SK-N-SH (cell line): ENCODE measurements around the gene MAX. TPM values are rescaled to one million over a fixed set of nuclear protein-coding genes. Genes with fewer than 3 reads are reported as not detected.

Experiments
- CTCF ChIA-PET: fragments of 300-600, 350-600 bp; formaldehyde crosslinking; extraction: SDS; loops from one replicate; lab custom pipeline; 2021; lab: Yijun Ruan, JAX
- POLR2A ChIA-PET: fragments of 350-600 bp; sonication (Branson Sonifier 250); formaldehyde crosslinking; extraction: SDS; loops from one replicate; lab custom pipeline; 2020; ENCODE audit warnings: antibody characterized with exemption, inconsistent platforms; lab: Yijun Ruan, JAX
- DNase-seq: peaks from one replicate; pipeline ENCODE4 v3.0.0; 2012
- H2AFZ ChIP-seq: fragments of 200-600 bp; sonication (generic); 2 replicates; pipeline ENCODE4 v1.8.1; 2016; ENCODE audit warnings: antibody characterized with exemption, mild to moderate bottlenecking, low read depth
- H3F3A ChIP-seq: fragments of 200-600 bp; sonication (generic); replicated peaks from 2 replicates; pipeline ENCODE3; 2016; ENCODE audit warnings: antibody characterized with exemption, mild to moderate bottlenecking; ENCODE audit not compliant: insufficient read depth
- H3K27ac ChIP-seq, 2 experiments: fragments of 200-500 bp in 1 of 2; fragments of 200-600 bp in 1 of 2; sonication (Bioruptor generic) in 1 of 2; sonication (generic), shearing (Covaris generic) in 1 of 2; 2 replicates each; pipeline versions ENCODE4 v1.5.1 to v1.6.1; 2014 to 2016; ENCODE audit warnings: low read depth in 2 of 2, inconsistent platforms in 1 of 2, low read length in 1 of 2, mild to moderate bottlenecking in 1 of 2, mixed read lengths in 1 of 2
- H3K27me3 ChIP-seq: fragments of 200-600 bp; sonication (generic), shearing (Covaris generic); 2 replicates; pipeline ENCODE4 v1.6.1; 2016; ENCODE audit warnings: mixed run types; ENCODE audit not compliant: insufficient read depth
- H3K36me3 ChIP-seq, 2 experiments: fragments of 200-500 bp in 1 of 2; fragments of 200-600 bp in 1 of 2; sonication (Bioruptor generic) in 1 of 2; sonication (generic) in 1 of 2; replicated peaks in 1 of 2; 2 replicates each; pipeline versions ENCODE3 to v1.5.1; 2014 to 2016; ENCODE audit warnings: low read length in 1 of 2, mild to moderate bottlenecking in 1 of 2; ENCODE audit not compliant: insufficient read depth in 2 of 2, control insufficient read depth in 1 of 2
- H3K4me1 ChIP-seq, 2 experiments: fragments of 200-500 bp in 1 of 2; fragments of 200-600 bp in 1 of 2; sonication (Bioruptor generic) in 1 of 2; sonication (generic), shearing (Covaris generic) in 1 of 2; 2 replicates each; pipeline versions ENCODE4 v1.5.1 to v1.6.1; 2014 to 2016; ENCODE audit warnings: low read depth in 1 of 2, low read length in 1 of 2, mixed run types in 1 of 2; ENCODE audit not compliant: insufficient read depth in 2 of 2, control insufficient read depth in 1 of 2
- H3K4me2 ChIP-seq: fragments of 200-600 bp; sonication (generic), shearing (Covaris generic); 2 replicates; pipeline ENCODE4 v1.6.1; 2017; ENCODE audit warnings: mixed run types
- H3K4me3 ChIP-seq, 2 experiments: fragments of 200-500 bp in 1 of 2; fragments of 200-600 bp in 1 of 2; sonication (Bioruptor generic) in 1 of 2; sonication (generic), shearing (Covaris generic) in 1 of 2; 2 replicates each; pipeline versions ENCODE4 v1.5.1 to v1.8.1; 2014 to 2016; ENCODE audit warnings: low read depth in 2 of 2, inconsistent platforms in 1 of 2, low read length in 1 of 2, mild to moderate bottlenecking in 1 of 2, mixed read lengths in 1 of 2, moderate library complexity in 1 of 2
- H3K79me2 ChIP-seq: fragments of 200-600 bp; sonication (generic); 2 replicates; pipeline ENCODE4 v1.8.1; 2017; ENCODE audit warnings: mild to moderate bottlenecking; ENCODE audit not compliant: insufficient read depth
- H3K9ac ChIP-seq: fragments of 200-600 bp; sonication (generic); 2 replicates; pipeline ENCODE4 v1.6.1; 2017; ENCODE audit warnings: mixed run types
- H3K9me2 ChIP-seq: fragments of 200-600 bp; sonication (generic); 2 replicates; pipeline ENCODE4 v1.6.1; 2017; ENCODE audit warnings: mixed run types
- H3K9me3 ChIP-seq: fragments of 200-600 bp; sonication (generic); 2 replicates; pipeline ENCODE4 v1.6.1; 2017; ENCODE audit warnings: mixed run types, mild to moderate bottlenecking, moderate library complexity
- H4K20me1 ChIP-seq: fragments of 200-600 bp; sonication (generic); 2 replicates; pipeline ENCODE4 v1.6.1; 2017; ENCODE audit warnings: mild to moderate bottlenecking, mixed run types; ENCODE audit not compliant: insufficient read depth
- CTCF ChIP-seq: fragments of 200-600 bp; sonication (generic); IDR thresholded peaks from 2 replicates; pipeline ENCODE4 v1.6.1; 2017; ENCODE audit warnings: antibody characterized with exemption, mild to moderate bottlenecking, moderate library complexity
- FOXJ3 ChIP-seq: sonication (generic); formaldehyde crosslinking; IDR thresholded peaks from 2 replicates; pipeline ENCODE4 v1.5.1; 2020; ENCODE audit warnings: mild to moderate bottlenecking, missing genetic modification reagents
- GABPA ChIP-seq: IDR thresholded peaks from 2 replicates; pipeline ENCODE4 v1.4.0; 2012; ENCODE audit warnings: low read depth, mild to moderate bottlenecking
- JUND ChIP-seq: IDR thresholded peaks from 2 replicates; pipeline ENCODE4 v1.4.0; 2012
- NRF1 ChIP-seq: IDR thresholded peaks from 2 replicates; pipeline ENCODE4 v1.6.1; 2012; ENCODE audit warnings: low read depth, mild to moderate bottlenecking, low read length
- PBX3 ChIP-seq: IDR thresholded peaks from 2 replicates; pipeline ENCODE4; 2012
- RAD21 ChIP-seq: IDR thresholded peaks from 2 replicates; pipeline ENCODE4 v1.6.1; 2012; ENCODE audit warnings: mild to moderate bottlenecking, low read length
- RCOR1 ChIP-seq: fragments of 150-350 bp; IDR thresholded peaks from 2 replicates; pipeline ENCODE4 v1.6.1; 2017; ENCODE audit warnings: antibody characterized with exemption, low read length
- RFX5 ChIP-seq: IDR thresholded peaks from 2 replicates; pipeline ENCODE4 v1.6.1; 2012; ENCODE audit warnings: mild to moderate bottlenecking, improper control_type of control experiment, low read length
- RXRA ChIP-seq: IDR thresholded peaks from 2 replicates; pipeline ENCODE4 v1.4.0; 2012; ENCODE audit warnings: low read depth, mild to moderate bottlenecking, borderline replicate concordance
- SMC3 ChIP-seq: IDR thresholded peaks from 2 replicates; pipeline ENCODE4 v1.6.1; 2012; ENCODE audit warnings: low read depth, low read length, improper control_type of control experiment
- TAF1 ChIP-seq: IDR thresholded peaks from 2 replicates; pipeline ENCODE4 v1.6.1; 2012; ENCODE audit warnings: low read depth, mild to moderate bottlenecking, low read length, moderate library complexity, borderline replicate concordance
- TCF12 ChIP-seq: IDR thresholded peaks from 2 replicates; pipeline ENCODE4 v1.4.0; 2012
- TEAD4 ChIP-seq: IDR thresholded peaks from 2 replicates; pipeline ENCODE4 v1.4.0; 2012; ENCODE audit warnings: mild to moderate bottlenecking, borderline replicate concordance; ENCODE audit not compliant: insufficient read depth
- WGBS: methylation state at CpG from one replicate; pipeline ENCODE4 v1.1.6; 2017; ENCODE audit warnings: low lambda C conversion rate; 5-methylcytosine and 5-hydroxymethylcytosine counted together
- polyA plus RNA-seq, 3 experiments: library from polyadenylated mRNA; depleted of rRNA; stranded (reverse); fragments of >200 nt; gene quantifications; 2 replicates each; pipeline ENCODE4 v1.2.3, GENCODE V29; 2012

Gene MAX
- polyA plus RNA-seq, 1 of the 3 experiments (the other 2 are of a cell fraction) = 103 TPM

GRCh38 chr14:65128096-65128495, 25.8 kb upstream of the MAX start:
- DNase-seq = no peak
- Histone ChIP-seq H3K79me2 (no peaks in the 10 kb centered on the region), H3K4me2 (no peak overlapping the region), H3K36me3 (no peaks in the 10 kb centered on the region), H3K9me2 (no peaks in the 10 kb centered on the region), H3K9ac (no peak overlapping the region), H3K27me3 (no peaks in the 10 kb centered on the region), H4K20me1 (no peaks in the 10 kb centered on the region), H3K4me1 (peaks cover 0 to 2% of the 10 kb centered on the region in 2 experiments; a peak in 1 of 4 replicates), H2AFZ (no peak overlapping the region), H3K4me3 (no peak overlapping the region), H3K27ac (no peak overlapping the region), H3K9me3 (no peaks in the 10 kb centered on the region), H3F3A (no peaks in the 10 kb centered on the region)
- ChIA-PET POLR2A (no interaction called here), CTCF (no interaction called here)
- TF ChIP-seq JUND (no peak), CTCF (no peak)
- 52% methylated on average over 5 of the region's 5 CpGs for WGBS

GRCh38 chr14:65117769-65118745, 15.7 kb upstream of the MAX start:
- Histone ChIP-seq H2AFZ (0 out of 2 replicates have a peak overlapping the region, but pooled peaks have one; percentile 35), H3K9ac (no peak overlapping the region), H4K20me1 (no peaks in the 10 kb centered on the region), H3K36me3 (no peaks in the 10 kb centered on the region), H3K9me2 (no peaks in the 10 kb centered on the region), H3K79me2 (no peaks in the 10 kb centered on the region), H3K9me3 (0 out of 2 replicates have a peak, but pooled peaks cover 2% of the 10 kb centered on the region), H3K4me1 (no peaks in the 10 kb centered on the region), H3K4me2 (no peak overlapping the region), H3K27ac (no peak overlapping the region), H3K27me3 (no peaks in the 10 kb centered on the region), H3F3A (no peaks in the 10 kb centered on the region), H3K4me3 (no peak overlapping the region)
- DNase-seq = no peak
- POLR2A ChIA-PET = no interaction called here
- WGBS = 66% methylated on average over 15 of the region's 15 CpGs
- TF ChIP-seq RFX5 (no peak), PBX3 (no peak), FOXJ3 (CRISPR knock-in tag) (no peak), TEAD4 (no peak), TAF1 (no peak), NRF1 (no peak), RCOR1 (no peak), RAD21 (no peak), SMC3 (no peak), RXRA (no peak), TCF12 (no peak), GABPA (no peak), CTCF (no peak)
- CTCF ChIA-PET = interaction anchor here (1.5 kb wide), 1 partner anchor 294 kb away, joined by 3 read pairs; the partner anchor contains the start of gene FUT8
